ENCODE data around the gene HAO2.

GRCh38 chr1:119422631-119423030 is 54.0 kb downstream of the HAO2 start:
- TF ChIP-seq ZFP3 (CRISPR knock-in tag; IDR thresholded peaks at IDR 0.05) (no peak), CREB5 (CRISPR knock-in tag; IDR thresholded peaks at IDR 0.05; ENCODE audit: low read depth) (no peak), ZFP30 (CRISPR knock-in tag; IDR thresholded peaks at IDR 0.05) (no peak), PATZ1 (CRISPR knock-in tag; IDR thresholded peaks at IDR 0.05; ENCODE audit: borderline replicate concordance) (no peak), SNAI2 (CRISPR knock-in tag; IDR thresholded peaks at IDR 0.05) (no peak), CSDC2 (CRISPR knock-in tag; IDR thresholded peaks at IDR 0.05) (no peak), OSR1 (CRISPR knock-in tag; IDR thresholded peaks at IDR 0.05) (no peak)

All from SK-N-SH treated with all-trans-retinoic acid at 6 μM for 48 hours (cell line).